ENCODE measurements around the gene F3.

- TF ChIP-seq, protein P1, sequence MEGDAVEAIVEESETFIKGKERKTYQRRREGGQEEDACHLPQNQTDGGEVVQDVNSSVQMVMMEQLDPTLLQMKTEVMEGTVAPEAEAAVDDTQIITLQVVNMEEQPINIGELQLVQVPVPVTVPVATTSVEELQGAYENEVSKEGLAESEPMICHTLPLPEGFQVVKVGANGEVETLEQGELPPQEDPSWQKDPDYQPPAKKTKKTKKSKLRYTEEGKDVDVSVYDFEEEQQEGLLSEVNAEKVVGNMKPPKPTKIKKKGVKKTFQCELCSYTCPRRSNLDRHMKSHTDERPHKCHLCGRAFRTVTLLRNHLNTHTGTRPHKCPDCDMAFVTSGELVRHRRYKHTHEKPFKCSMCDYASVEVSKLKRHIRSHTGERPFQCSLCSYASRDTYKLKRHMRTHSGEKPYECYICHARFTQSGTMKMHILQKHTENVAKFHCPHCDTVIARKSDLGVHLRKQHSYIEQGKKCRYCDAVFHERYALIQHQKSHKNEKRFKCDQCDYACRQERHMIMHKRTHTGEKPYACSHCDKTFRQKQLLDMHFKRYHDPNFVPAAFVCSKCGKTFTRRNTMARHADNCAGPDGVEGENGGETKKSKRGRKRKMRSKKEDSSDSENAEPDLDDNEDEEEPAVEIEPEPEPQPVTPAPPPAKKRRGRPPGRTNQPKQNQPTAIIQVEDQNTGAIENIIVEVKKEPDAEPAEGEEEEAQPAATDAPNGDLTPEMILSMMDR (IDR thresholded peaks at IDR 0.05) = no peak
- no peak for TF ChIP-seq POLR2A (IDR thresholded peaks at IDR 0.05)
Measured at GRCh38 chr1:94565901-94566300, 24.3 kb upstream of the F3 start.

Measured in right lobe of liver (tissue), 4 donors.